RWPE1 (cell line): Measurements from ENCODE around the gene PPP1R36.
"Not testable (repeated sequence)": the region's sequence is repeated elsewhere in the genome, so short reads cannot be mapped to it uniquely, and the experiment has no call there.

ENCODE experiments used
- CTCF ChIA-PET: fragments of 350-600 bp; sonication (Branson Sonifier 250); formaldehyde crosslinking; extraction: SDS; loops from one replicate; lab custom pipeline; 2021; lab: Yijun Ruan, JAX
- POLR2A ChIA-PET: fragments of 400-600 bp; formaldehyde crosslinking; extraction: SDS; loops from one replicate; lab custom pipeline; 2020; ENCODE audit warnings: antibody characterized with exemption; ENCODE audit not compliant: low non-redundant PET; lab: Yijun Ruan, JAX
- DNase-seq: peaks from one replicate; pipeline ENCODE4 v3.0.0; 2012; ENCODE audit warnings: low spot score
- H3K27ac ChIP-seq: fragments of 450-650 bp; 2 replicates; pipeline ENCODE4 v1.5.1; 2017
- CTCF ChIP-seq: fragments of 450-650 bp; conservative IDR thresholded peaks from 2 replicates; pipeline ENCODE4 v1.5.1; 2017; ENCODE audit warnings: low read depth, mild to moderate bottlenecking

PPP1R36 gene

GRCh38 chr14:64549016-64549415, 745 bp upstream of the PPP1R36 start:
- no peak for DNase-seq
- TF ChIP-seq CTCF, result no peak
- CTCF ChIA-PET, result interaction anchor here (0.6 to 0.7 kb wide), 2 partner anchors 134 to 383 kb away, joined by 3 read pairs; no protein-coding TSS in a partner anchor
- POLR2A ChIA-PET, result interaction anchor here (1.0 kb wide), 1 partner anchor 9 kb away, joined by 4 read pairs; the partner anchor contains the start of gene HSPA2
- H3K27ac ChIP-seq, result no peak overlapping the region

- no peak for TF ChIP-seq CTCF
- CTCF ChIA-PET, result interaction anchor here (0.7 kb wide), 2 partner anchors 74 to 80 kb away, joined by 4 to 6 read pairs; no protein-coding TSS in a partner anchor
- H3K27ac ChIP-seq, result no peak overlapping the region
- POLR2A ChIA-PET, result no interaction called here
- DNase-seq, result no peak
Measured at GRCh38 chr14:64550621-64551333, 1.0 kb downstream of the PPP1R36 start.

GRCh38 chr14:64554556-64554955, 4.8 kb downstream of the PPP1R36 start:
- TF ChIP-seq CTCF, result no peak
- POLR2A ChIA-PET, result interaction anchor here (0.6 kb wide), 1 partner anchor 79 kb away, joined by 3 read pairs; no protein-coding TSS in a partner anchor
- CTCF ChIA-PET, result no interaction called here
- H3K27ac ChIP-seq, result no peak overlapping the region
- no peak for DNase-seq

GRCh38 chr14:64556526-64556925, 6.8 kb downstream of the PPP1R36 start:
- ChIA-PET CTCF (no interaction called here), POLR2A (interaction anchor here (0.6 kb wide), 1 partner anchor 52 kb away, joined by 7 read pairs; the partner anchor contains the start of gene ZBTB1)
- no peak for DNase-seq
- H3K27ac ChIP-seq, result no peak overlapping the region
- no peak for TF ChIP-seq CTCF

- DNase-seq, POLR2A ChIA-PET, CTCF ChIA-PET, H3K27ac ChIP-seq: not testable (repeated sequence)
Measured at GRCh38 chr14:64558216-64558615, 8.5 kb downstream of the PPP1R36 start.

GRCh38 chr14:64561631-64562030, 11.9 kb downstream of the PPP1R36 start:
- no peak for TF ChIP-seq CTCF
- no peak overlapping the region for H3K27ac ChIP-seq
- ChIA-PET POLR2A (no interaction called here), CTCF (no interaction called here)
- no peak for DNase-seq

- no peak for DNase-seq
- no peak overlapping the region for H3K27ac ChIP-seq
- ChIA-PET CTCF (interaction anchor here (0.6 kb wide), 1 partner anchor 319 kb away, joined by 3 read pairs; no protein-coding TSS in a partner anchor), POLR2A (interaction anchor here (0.6 kb wide), 1 partner anchor 18 kb away, joined by 5 read pairs; no protein-coding TSS in a partner anchor)
- TF ChIP-seq CTCF, result no peak
Measured at GRCh38 chr14:64562436-64562835, 12.7 kb downstream of the PPP1R36 start.
